GM18505 (cell line): ENCODE results near the gene COBL.

Source experiments
- ATAC-seq: cut with Tn5 transposase; IDR thresholded peaks from one replicate; pipeline ENCODE4 v1.9.1; 2021; ENCODE audit not compliant: unreplicated experiment
- POLR2A ChIP-seq: IDR thresholded peaks from 4 replicates; pipeline ENCODE4 v1.6.1; 2011; ENCODE audit warnings: borderline replicate concordance; ENCODE audit not compliant: insufficient read depth, insufficient read length; ENCODE audit errors: extremely low read depth

COBL gene

GRCh38 chr7:51021906-51022570 lies 294.6 kb downstream of the COBL start:
- no peak for TF ChIP-seq POLR2A

GRCh38 chr7:51020944-51021343 lies 295.7 kb downstream of the COBL start:
- no peak for TF ChIP-seq POLR2A
- no peak for ATAC-seq

More at GRCh38 chr7:51021906-51022570, 294.6 kb downstream of the COBL start:
- ATAC-seq = no peak

DNA sequence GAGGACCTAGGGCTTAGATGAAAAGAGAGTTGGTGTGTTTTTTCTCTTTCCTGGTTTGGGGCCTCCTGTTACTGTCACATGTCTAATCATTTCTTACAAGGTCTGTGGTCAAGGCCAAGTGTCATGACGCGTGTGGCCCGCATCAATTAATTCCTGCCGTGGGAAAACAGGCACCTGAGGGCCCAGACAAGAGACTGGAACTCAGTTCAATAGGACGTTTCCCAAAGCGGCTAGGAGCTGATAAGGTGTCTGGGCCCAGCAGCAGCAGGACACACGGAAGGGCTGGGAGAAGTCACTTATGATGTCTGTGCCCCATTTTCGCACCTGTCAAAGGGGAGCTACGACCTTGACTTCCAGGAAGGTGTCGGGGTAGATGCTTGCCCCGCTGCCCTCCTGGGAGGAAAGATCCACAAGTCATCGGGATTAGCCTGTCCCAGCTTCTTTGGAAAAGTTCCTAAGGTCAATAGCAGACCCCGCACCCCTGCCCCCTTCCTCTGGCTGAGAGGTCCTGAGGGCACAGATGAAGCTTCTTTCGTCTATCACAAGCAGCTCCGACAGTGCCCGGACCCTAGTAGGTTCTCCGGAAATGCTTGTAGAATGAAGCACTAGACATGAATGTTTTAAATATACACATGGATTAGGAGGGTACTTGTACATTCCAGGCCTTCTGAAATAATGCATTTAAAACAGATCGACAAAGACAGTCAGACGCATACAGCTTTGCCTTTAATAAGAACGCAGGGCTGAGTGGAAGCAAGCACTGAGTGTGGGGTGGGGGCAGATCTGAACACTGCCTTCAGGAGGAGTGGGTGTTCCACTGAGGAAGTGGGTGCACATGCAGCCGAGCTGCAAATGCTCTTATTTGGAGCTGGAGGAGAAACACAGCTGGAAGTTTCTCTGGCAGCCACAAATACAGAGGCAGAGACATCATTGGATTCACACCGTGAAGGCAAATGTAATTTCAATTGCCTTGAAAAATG lies 296.4 kb downstream of the COBL start:
- TF ChIP-seq POLR2A = no peak

DNA sequence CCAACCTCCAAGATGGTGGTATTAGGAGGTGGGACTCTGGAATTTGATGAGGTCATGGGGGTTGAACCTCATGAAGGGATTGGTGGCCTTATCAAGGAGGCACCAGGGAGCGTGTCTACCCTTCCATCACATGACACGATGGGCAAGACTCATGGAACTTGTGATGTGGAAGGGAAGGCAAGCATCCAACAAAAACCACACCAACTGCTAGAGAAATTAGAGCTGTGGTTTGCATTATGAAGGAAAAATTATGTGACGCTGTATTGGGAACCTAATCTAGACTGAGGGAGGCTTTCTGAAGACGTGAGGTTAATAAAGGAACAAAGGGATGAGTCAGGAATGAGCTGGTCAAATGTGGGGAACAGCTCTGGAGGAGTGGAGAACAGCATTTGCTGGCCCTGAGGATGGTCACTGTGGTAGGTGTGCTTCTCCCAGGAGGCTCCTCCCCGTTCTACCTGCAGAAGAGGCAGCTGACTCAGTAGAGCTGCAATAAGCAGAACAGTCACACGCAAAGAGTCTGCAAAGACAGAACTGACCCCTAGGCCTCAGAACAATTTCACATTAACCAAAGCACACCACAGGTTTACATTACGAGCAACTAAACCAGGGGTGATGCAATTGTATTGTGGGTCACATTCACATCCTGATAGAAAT lies 297.3 kb downstream of the COBL start:
- ATAC-seq = no peak
- TF ChIP-seq POLR2A = no peak

More for the DNA sequence above, 296.4 kb downstream of the COBL start:
- ATAC-seq = no peak

GRCh38 chr7:51017576-51018535 lies 298.8 kb downstream of the COBL start:
- no peak for ATAC-seq
- TF ChIP-seq POLR2A = no peak

- TF ChIP-seq POLR2A = no peak
- no peak for ATAC-seq
Measured at GRCh38 chr7:51016546-51016945, 300.1 kb downstream of the COBL start.

GRCh38 chr7:51015581-51015980 lies 301.0 kb downstream of the COBL start:
- no peak for TF ChIP-seq POLR2A
- ATAC-seq = no peak

GRCh38 chr7:51014811-51015210 lies 301.8 kb downstream of the COBL start:
- no peak for TF ChIP-seq POLR2A
- no peak for ATAC-seq

- ATAC-seq = no peak
- no peak for TF ChIP-seq POLR2A
Measured at GRCh38 chr7:51013861-51014511, 302.6 kb downstream of the COBL start.

DNA sequence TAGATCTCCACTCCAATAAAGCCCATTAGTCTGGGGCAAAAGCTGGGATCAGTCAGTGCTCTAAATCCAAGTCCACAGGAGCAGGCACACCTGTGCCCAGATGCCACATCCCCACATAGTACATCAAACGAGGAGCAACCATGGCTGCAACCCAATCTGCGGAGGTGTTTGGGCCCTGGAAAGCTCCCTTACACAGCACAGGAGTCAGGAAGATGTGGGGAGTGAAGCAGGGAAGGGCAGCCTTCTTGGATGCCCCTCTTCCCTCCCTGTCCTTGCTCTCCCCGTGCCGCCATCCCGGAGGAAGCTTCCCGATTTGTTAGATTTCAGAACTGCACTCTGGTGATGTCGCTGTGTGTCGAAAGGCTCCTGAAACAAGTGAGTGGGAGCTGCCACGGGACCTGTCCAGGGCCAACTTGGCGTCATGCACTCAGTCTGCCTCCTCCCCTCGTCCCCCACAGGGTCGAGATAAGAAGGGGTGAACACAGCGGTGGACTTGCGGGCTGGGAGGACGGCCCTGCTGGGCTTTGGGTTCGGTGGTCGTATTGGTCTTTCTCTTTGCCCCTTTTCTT lies 303.3 kb downstream of the COBL start:
- no peak for TF ChIP-seq POLR2A
- no peak for ATAC-seq

DNA sequence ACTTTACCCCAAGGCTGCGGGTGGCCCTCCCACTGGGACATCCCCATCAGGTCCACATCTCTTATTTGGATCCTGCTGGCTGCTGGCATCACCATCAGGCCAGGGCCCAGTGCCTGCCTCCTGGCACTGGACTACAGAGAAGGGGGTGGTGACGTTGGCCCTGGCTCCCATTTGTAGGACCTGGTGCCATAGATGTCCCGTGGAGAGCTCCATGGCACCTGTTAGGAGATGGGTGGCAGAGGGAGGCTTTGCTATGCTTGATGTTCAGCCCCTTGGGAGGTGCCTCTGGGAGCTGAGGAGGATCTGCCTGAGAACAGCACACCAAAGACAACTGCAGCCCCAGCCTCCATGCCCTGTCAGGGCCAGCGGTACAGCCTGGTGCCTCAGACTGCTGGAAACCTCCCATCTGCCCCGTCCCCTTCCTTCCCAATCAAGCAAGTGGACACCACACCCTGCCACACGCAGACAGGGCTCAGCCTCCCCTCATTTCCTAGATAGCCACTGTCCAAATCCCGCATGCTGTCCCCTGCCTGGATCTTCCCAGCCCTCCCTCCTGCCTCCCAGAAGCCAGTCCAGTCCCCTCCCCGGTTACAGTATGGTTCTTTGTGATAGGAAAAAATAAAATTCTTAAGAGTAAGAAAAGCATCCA lies 303.9 kb downstream of the COBL start:
- no peak for ATAC-seq
- TF ChIP-seq POLR2A = no peak

GRCh38 chr7:51011710-51012350 lies 304.8 kb downstream of the COBL start:
- no peak for ATAC-seq
- TF ChIP-seq POLR2A = no peak
